Peyer's patch (tissue), 4 donors: ENCODE measurements around the gene BUD23.

Experiments
- POLR2A ChIP-seq, 2 donors: fragments of 450-650 bp; IDR thresholded peaks; one replicate each; pipeline ENCODE4 v1.5.1; 2017; ENCODE audit warnings: antibody characterized with exemption in 2 of 2, mild to moderate bottlenecking in 2 of 2, moderate library complexity in 2 of 2
- TF ChIP-seq, protein P1 (sequence below), 6 experiments: fragments of 450-650 bp in 4 of 6; fragments of 200-600 bp in 2 of 6; sonication (generic) in 1 of 6; IDR thresholded peaks; one replicate each; pipeline ENCODE4 v1.5.1; 2017 to 2019; ENCODE audit warnings: antibody characterized with exemption in 6 of 6, mild to moderate bottlenecking in 3 of 6, moderate library complexity in 1 of 6

DNA sequence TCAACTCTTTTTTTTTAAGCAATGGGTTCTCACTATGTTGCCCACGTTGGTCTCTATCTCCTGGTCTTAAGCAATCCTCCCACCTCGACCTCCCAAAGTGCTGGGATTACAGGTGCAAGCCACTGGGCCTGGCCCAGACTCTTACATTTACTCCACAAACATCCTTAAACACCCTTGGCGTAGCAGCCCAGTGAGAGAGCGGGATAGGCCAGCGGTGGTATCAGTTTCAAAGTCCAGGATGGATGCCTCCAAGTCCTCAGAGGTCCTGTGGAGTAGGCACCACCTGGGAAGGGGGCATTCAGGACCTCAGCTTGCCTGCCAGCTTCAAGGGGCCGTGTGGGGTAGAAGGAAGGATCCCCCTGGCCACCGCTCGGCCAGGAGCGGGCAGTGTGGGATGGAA lies 33.8 kb upstream of the BUD23 start:
- TF ChIP-seq, protein P1, sequence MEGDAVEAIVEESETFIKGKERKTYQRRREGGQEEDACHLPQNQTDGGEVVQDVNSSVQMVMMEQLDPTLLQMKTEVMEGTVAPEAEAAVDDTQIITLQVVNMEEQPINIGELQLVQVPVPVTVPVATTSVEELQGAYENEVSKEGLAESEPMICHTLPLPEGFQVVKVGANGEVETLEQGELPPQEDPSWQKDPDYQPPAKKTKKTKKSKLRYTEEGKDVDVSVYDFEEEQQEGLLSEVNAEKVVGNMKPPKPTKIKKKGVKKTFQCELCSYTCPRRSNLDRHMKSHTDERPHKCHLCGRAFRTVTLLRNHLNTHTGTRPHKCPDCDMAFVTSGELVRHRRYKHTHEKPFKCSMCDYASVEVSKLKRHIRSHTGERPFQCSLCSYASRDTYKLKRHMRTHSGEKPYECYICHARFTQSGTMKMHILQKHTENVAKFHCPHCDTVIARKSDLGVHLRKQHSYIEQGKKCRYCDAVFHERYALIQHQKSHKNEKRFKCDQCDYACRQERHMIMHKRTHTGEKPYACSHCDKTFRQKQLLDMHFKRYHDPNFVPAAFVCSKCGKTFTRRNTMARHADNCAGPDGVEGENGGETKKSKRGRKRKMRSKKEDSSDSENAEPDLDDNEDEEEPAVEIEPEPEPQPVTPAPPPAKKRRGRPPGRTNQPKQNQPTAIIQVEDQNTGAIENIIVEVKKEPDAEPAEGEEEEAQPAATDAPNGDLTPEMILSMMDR (IDR thresholded peaks at IDR 0.05) = no peak
- no peak for TF ChIP-seq POLR2A (IDR thresholded peaks at IDR 0.05)
